OCI-LY1 (cell line): ENCODE data around the gene UPF1.

Source experiments
- H2AFZ ChIP-seq: fragments of 200-600 bp; sonication (generic), shearing (Covaris generic); 2 replicates; pipeline ENCODE4 v1.6.0; 2014; ENCODE audit warnings: antibody characterized with exemption, mild to moderate bottlenecking, low read length
- H3F3A ChIP-seq: fragments of 200-600 bp; sonication (generic), shearing (Covaris generic); 2 replicates; pipeline ENCODE4 v1.6.0; 2014; ENCODE audit warnings: mild to moderate bottlenecking, antibody characterized with exemption, low read length, moderate library complexity; ENCODE audit not compliant: insufficient read depth
- H3K27ac ChIP-seq: fragments of 200-600 bp; sonication (generic); 2 replicates; pipeline ENCODE4 v1.5.1; 2014; ENCODE audit warnings: low read length, mixed run types, mild to moderate bottlenecking, low read depth; ENCODE audit not compliant: poor library complexity, severe bottlenecking
- H3K27me3 ChIP-seq: fragments of 200-600 bp; sonication (generic); 2 replicates; pipeline ENCODE4 v1.6.0; 2014; ENCODE audit warnings: antibody characterized with exemption, mild to moderate bottlenecking, low read length, moderate library complexity; ENCODE audit not compliant: insufficient read depth
- H3K36me3 ChIP-seq: fragments of 200-600 bp; sonication (generic); 2 replicates; pipeline ENCODE4 v1.6.1; 2014; ENCODE audit warnings: mild to moderate bottlenecking, antibody characterized with exemption, low read length, moderate library complexity, mixed read lengths; ENCODE audit not compliant: insufficient read depth
- H3K4me1 ChIP-seq: fragments of 200-600 bp; sonication (generic); 2 replicates; pipeline ENCODE4 v1.5.1; 2014; ENCODE audit warnings: mild to moderate bottlenecking, low read length, moderate library complexity; ENCODE audit not compliant: insufficient read depth, severe bottlenecking
- H3K4me2 ChIP-seq: fragments of 200-600 bp; sonication (generic), shearing (Covaris generic); 2 replicates; pipeline ENCODE4 v1.6.1; 2014; ENCODE audit warnings: low read length
- H3K4me3 ChIP-seq: fragments of 200-600 bp; sonication (generic); 2 replicates; pipeline ENCODE4 v1.5.1; 2014; ENCODE audit warnings: low read length, low read depth, mild to moderate bottlenecking, mixed read lengths; ENCODE audit not compliant: poor library complexity, severe bottlenecking
- H3K79me2 ChIP-seq: fragments of 200-600 bp; shearing (Covaris generic); 2 replicates; pipeline ENCODE4 v1.6.1; 2016; ENCODE audit warnings: mixed run types, low read length, mixed read lengths; ENCODE audit not compliant: insufficient read depth
- H3K9ac ChIP-seq: fragments of 200-600 bp; sonication (generic), shearing (Covaris generic); 2 replicates; pipeline ENCODE4 v1.6.1; 2014; ENCODE audit warnings: mild to moderate bottlenecking, low read length, mixed read lengths
- H3K9me2 ChIP-seq: fragments of 200-600 bp; sonication (generic), shearing (Covaris generic); 2 replicates; pipeline ENCODE4 v1.6.1; 2014; ENCODE audit warnings: low read depth, mild to moderate bottlenecking, low read length, mixed read lengths
- H3K9me3 ChIP-seq: fragments of 200-600 bp; shearing (Covaris generic); 2 replicates; pipeline ENCODE4 v1.6.1; 2014; ENCODE audit warnings: low read length, mixed read lengths
- H4K20me1 ChIP-seq: fragments of 200-600 bp; sonication (generic), shearing (Covaris generic); 2 replicates; pipeline ENCODE4 v1.6.0; 2016; ENCODE audit warnings: mild to moderate bottlenecking, low read length; ENCODE audit not compliant: insufficient read depth
- CTCF ChIP-seq: fragments of 200-600 bp; sonication (generic), shearing (Covaris generic); IDR thresholded peaks from 2 replicates; pipeline ENCODE4 v1.5.1; 2017; ENCODE audit warnings: mild to moderate bottlenecking, antibody characterized with exemption, low read length, moderate library complexity, mixed read lengths
- EZH2 ChIP-seq: fragments of 200-600 bp; sonication (generic), shearing (Covaris generic); IDR thresholded peaks from 2 replicates; pipeline ENCODE4 v1.8.0; 2017; ENCODE audit warnings: borderline replicate concordance, mixed run types, mild to moderate bottlenecking, antibody characterized with exemption, low read length, moderate library complexity, mixed read lengths

UPF1 gene

GRCh38 chr19:18863843-18864362 is 32.1 kb downstream of the UPF1 start:
- Histone ChIP-seq H3K27ac (no peak overlapping the region), H3K4me2 (no peak overlapping the region), H3F3A (no peaks in the 10 kb centered on the region), H3K4me3 (no peak overlapping the region), H2AFZ (no peak overlapping the region), H3K4me1 (no peaks in the 10 kb centered on the region), H3K9ac (no peak overlapping the region), H3K79me2 (no peaks in the 10 kb centered on the region), H3K27me3 (no peaks in the 10 kb centered on the region), H3K9me2 (no peaks in the 10 kb centered on the region), H3K9me3 (no peaks in the 10 kb centered on the region), H3K36me3 (peaks cover 94% of the 10 kb centered on the region), H4K20me1 (no peaks in the 10 kb centered on the region)
- TF ChIP-seq CTCF = no peak
- TF ChIP-seq EZH2 = no peak

- Histone ChIP-seq H3K9me2 (no peaks in the 10 kb centered on the region), H3K4me3 (no peak overlapping the region), H3K9me3 (no peaks in the 10 kb centered on the region), H3K27me3 (no peaks in the 10 kb centered on the region), H3K36me3 (peaks cover 80% of the 10 kb centered on the region), H4K20me1 (no peaks in the 10 kb centered on the region), H3K9ac (no peak overlapping the region), H3K79me2 (no peaks in the 10 kb centered on the region), H3K27ac (no peak overlapping the region), H2AFZ (no peak overlapping the region), H3K4me1 (no peaks in the 10 kb centered on the region), H3K4me2 (no peak overlapping the region), H3F3A (no peaks in the 10 kb centered on the region)
- TF ChIP-seq EZH2 (no peak), CTCF (no peak)
Measured at GRCh38 chr19:18865106-18865972, 33.6 kb downstream of the UPF1 start.

DNA sequence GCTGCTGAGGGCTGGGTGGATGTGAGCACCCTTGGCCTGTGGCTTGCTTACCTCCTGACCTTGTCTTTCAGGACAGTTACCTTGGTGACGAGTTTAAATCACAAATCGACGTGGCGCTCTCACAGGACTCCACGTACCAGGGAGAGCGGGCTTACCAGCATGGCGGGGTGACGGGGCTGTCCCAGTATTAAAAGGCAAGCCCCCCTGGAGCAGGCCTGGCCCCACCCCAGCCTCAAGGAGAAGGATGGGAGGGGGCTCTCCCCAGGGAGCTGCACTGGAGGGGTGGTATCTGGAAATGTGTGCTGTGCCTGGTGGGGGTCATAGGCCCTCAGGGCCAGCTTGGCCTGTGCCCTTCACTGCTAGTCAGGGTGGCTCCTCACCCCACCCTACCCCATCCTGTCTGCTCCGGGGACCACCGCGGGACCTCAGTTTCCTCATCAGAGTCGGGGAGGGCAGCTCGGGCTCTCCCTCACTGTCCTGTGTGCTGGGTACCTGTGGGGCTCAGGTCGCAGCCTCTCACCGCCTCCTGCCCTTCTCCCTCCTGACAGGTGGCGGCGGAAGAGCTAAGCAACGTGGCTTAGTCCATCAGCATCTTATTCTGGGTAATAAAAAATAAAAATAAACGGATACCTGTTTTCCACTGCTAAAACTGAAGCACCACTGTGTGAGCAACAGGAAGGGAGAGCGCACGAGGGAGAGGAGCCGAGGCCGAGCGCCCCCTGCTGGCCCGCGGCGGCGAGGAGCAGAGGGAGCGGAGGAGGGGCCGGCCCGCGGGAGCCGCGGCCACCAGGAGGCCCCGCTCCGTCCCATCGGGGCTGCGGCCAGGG is 34.4 kb downstream of the UPF1 start:
- Histone ChIP-seq H3K27me3 (no peaks in the 10 kb centered on the region), H3K27ac (no peak overlapping the region), H3K9me2 (no peaks in the 10 kb centered on the region), H2AFZ (no peak overlapping the region), H3K36me3 (peaks cover 72% of the 10 kb centered on the region), H4K20me1 (no peaks in the 10 kb centered on the region), H3K4me3 (no peak overlapping the region), H3F3A (no peaks in the 10 kb centered on the region; the same call in 1 of the 2 replicates), H3K9me3 (no peaks in the 10 kb centered on the region), H3K4me2 (no peak overlapping the region), H3K9ac (no peak overlapping the region), H3K4me1 (no peaks in the 10 kb centered on the region), H3K79me2 (no peaks in the 10 kb centered on the region)
- no peak for TF ChIP-seq EZH2
- TF ChIP-seq CTCF = peak; percentile 96
